Stimulated activated CD4-positive, alpha-beta T cell treated with anti-CD3 and anti-CD28 coated beads, Interleukin-4, amount 100 ng/mL, for 4 hours (primary cell): ENCODE data around the gene PDX1.

Experiments
- DNase-seq, 2 experiments: peaks; one replicate each; pipeline ENCODE4 v3.0.0-alpha.2; 2020

The PDX1 gene

DNA sequence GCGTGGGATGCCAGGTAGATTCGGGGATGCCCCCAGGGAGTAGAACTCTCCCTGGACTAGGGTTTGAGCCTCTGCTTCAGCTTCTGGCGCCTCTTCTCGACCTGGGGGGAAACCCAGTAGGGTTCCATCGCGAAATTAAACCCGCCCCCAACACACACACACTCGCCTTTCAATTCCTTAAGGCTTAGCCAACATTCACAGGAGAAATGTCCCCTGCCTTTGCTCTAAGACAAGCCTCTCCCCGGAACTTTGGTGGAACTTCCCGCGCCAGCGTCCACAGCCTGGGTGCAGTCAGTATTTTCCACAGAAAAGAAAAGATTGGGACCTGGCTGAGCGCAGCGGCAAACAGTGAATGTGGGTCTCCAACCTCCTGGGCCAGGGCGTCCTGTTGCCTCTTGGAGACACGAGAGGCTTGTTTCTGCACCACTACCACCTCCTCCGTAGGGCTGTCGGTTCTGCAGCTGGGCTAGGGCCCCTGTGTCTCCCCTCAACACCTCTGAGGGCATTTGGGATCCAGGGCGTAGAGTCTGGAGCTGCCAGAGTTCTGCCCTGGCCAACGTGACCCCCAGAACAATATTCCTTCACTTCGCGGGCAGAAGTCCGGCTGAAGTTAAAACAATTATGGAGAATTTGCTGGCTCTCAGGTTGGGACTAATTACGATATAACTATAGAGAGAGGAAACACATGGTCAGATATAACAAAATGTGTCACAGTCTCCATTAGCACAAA lies 3.2 kb downstream of the PDX1 start:
- DNase-seq = no peak

DNA sequence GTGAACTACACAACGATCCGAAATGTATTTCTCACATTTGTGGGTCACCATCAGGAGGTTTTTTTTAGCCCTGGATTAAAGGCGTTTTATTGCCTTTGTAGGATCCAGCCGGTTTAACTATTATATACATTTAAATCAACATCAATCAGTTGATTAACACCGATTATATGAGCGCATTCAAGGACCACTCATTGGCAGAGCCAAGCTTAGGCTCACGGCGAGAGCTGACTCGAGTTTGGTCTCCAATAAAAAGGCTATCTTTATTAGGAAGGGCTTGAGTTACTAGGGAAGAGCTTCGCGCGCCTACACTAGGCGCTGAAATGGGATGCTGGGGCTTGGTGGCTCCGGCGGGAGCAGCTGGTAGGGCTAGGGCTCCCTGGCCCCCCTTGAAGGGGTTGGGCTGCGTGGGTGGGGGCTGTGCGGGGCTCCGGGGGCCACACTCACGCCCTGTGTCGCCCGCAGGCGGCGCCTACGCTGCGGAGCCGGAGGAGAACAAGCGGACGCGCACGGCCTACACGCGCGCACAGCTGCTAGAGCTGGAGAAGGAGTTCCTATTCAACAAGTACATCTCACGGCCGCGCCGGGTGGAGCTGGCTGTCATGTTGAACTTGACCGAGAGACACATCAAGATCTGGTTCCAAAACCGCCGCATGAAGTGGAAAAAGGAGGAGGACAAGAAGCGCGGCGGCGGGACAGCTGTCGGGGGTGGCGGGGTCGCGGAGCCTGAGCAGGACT lies 4.2 kb downstream of the PDX1 start:
- DNase-seq = no peak

GRCh38 chr13:27924529-27925141 lies 4.8 kb downstream of the PDX1 start:
- no peak for DNase-seq

DNA sequence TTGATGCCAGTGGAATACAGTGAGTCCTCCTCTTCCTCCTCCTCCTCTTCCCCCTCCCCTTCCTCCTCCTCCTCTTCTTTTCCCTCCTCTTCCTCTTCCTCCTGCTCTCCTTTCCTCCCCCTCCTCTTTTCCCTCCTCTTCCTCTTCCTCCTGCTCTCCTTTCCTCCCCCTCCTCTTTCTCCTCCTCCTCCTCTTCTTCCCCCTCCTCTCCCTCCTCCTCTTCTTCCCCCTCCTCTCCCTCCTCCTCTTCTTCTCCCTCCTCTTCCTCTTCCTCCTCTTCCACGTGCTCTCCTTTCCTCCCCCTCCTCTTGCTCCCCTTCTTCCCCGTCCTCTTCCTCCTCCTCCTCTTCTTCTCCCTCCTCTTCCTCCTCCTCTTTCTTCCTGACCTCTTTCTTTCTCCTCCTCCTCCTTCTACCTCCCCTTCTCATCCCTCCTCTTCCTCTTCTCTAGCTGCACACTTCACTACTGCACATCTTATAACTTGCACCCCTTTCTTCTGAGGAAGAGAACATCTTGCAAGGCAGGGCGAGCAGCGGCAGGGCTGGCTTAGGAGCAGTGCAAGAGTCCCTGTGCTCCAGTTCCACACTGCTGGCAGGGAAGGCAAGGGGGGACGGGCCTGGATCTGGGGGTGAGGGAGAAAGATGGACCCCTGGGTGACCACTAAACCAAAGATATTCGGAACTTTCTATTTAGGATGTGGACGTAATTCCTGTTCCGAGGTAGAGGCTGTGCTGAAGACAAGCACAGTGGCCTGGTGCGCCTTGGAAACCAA lies 5.6 kb downstream of the PDX1 start:
- no peak for DNase-seq

DNA sequence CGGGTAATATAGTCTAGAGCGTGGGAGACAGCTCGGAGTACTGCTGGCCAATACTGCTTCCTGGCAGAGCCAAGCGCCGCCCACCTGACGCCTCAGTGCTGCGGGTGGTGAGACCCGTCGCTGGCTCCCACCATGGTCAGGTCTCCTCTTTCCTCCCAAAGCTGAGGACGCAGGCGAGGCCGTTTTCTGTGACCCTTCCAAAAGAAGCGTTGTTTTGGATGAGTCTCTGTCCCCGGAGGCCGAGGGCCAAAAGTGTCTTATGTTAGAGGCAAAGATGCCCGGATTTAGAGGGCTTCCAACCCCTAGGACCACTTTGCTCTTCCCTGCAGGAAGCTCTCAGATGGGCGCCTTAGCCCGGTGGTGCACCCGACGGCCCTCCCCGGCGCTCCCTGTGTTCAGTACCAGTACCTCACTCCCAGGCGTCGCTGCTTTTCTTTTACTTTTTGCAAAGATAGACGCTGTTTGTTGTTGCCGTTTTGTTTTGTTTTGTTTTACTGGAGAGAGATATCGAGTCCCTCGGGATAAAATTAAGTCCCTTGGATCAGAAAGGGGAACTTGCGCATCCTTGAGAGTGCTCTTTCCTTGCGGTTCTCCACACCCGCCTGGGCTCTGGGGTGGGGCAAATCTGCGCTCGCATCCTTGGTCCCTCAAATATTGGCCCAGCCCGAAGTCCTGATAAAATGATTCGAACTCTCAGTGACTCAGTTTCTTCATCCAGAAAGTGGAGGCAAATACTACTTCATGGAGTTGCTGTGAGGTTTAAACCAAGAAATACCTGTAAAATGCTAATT lies 7.0 kb downstream of the PDX1 start:
- DNase-seq = no peak

GRCh38 chr13:27927444-27928352 lies 7.9 kb downstream of the PDX1 start:
- DNase-seq = no peak

DNA sequence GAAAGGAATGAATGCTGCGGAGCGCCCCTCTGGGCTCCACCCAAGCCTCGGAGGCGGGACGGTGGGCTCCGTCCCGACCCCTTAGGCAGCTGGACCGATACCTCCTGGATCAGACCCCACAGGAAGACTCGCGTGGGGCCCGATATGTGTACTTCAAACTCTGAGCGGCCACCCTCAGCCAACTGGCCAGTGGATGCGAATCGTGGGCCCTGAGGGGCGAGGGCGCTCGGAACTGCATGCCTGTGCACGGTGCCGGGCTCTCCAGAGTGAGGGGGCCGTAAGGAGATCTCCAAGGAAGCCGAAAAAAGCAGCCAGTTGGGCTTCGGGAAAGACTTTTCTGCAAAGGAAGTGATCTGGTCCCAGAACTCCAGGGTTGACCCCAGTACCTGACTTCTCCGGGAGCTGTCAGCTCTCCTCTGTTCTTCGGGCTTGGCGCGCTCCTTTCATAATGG lies 8.6 kb downstream of the PDX1 start:
- no peak for DNase-seq

DNA sequence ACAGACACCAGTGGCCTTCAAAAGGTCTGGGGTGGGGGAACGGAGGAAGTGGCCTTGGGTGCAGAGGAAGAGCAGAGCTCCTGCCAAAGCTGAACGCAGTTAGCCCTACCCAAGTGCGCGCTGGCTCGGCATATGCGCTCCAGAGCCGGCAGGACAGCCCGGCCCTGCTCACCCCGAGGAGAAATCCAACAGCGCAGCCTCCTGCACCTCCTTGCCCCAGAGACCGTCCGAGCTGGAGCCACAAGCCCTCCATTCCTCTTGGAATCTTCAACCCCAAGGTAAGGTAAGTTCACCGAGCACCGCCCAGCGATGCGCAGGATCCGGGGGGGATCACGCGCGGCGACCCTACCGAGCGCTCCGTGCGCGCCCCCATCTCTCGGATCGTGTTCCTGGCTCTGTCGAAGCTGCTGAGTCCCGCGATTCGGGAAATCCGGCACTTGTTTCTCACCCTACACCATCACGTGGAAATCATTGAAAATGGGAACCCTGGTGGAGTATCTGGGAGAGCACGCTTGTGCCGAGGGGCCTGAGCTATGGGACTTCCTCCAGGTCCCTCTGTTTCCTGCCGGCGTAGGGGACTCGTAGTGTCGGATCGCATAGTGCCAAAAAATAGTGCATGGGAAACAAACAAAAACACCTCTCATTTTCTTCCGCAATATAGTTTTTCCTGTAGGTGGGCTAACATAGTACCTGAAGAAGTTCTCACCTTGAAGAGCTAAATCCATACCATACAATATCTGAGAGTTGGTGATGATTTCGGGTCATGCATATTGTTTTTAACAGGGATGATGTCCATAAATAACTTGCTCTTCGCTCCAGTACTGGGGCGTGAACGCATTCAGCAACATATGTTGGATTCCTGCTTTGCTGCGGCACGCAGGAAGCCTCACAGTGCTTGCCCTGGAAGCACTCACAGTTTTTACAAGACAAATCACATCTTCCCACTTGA lies 9.3 kb downstream of the PDX1 start:
- DNase-seq = no peak

DNA sequence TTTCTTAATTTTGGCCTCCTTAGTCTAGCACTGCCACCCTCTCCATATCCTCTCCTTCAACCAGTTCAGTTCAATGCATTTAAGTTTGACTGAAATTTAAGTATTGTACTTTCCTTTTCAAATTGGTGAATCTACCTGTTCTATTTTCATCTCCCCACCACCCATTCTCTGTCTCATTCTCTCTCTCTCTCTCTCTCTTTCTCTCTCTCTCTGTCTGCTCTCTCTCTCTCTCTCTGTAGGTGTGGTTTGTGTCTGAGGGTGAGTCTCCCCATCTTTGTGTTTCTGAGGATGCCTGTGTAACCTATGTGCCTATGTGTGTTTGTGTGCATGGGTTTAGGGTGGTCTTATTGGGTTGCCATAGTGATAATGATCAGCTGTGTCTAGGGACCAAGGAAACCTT lies 10.1 kb downstream of the PDX1 start:
- no peak for DNase-seq

- no peak for DNase-seq
These were observed 13.3 kb downstream of the PDX1 start for GRCh38 chr13:27933118-27933517.

DNA sequence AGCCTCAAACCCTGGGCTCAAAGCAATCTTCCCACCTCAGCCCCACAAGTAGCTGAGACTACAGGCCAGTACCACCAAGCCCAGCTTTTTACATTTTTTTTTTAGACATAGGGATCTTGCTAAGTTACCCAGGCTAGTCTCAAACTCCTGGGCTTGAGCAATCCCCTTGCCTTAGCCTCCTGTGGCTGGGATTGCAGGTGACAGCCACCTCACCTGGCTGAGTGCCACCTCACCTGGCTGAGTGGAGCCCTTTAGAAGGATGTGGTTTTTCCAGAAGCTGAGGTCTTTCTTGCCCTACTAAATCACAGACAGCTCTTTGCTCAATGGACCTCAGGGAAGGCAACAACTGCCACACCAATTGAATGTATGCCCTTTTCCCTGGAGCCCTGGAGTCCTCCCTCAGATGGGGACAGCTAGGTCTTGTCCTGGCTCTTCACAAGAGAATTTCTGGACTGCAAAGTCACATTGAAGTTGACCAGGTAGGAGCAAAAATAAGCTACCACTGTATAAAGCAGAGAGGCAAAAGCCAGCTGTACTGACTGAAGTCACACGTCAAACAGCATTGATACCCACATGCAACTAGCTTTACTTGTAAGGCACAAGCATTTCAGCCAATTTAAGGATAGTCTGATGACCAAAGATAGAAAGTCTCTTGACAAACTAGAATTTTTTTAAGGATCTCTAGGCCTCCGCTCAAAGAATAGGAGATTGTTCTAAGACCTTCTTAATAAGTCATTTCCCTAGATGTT lies 14.0 kb downstream of the PDX1 start:
- no peak for DNase-seq

- no peak for DNase-seq
These were observed 23.2 kb downstream of the PDX1 start for GRCh38 chr13:27942972-27943371.

DNA sequence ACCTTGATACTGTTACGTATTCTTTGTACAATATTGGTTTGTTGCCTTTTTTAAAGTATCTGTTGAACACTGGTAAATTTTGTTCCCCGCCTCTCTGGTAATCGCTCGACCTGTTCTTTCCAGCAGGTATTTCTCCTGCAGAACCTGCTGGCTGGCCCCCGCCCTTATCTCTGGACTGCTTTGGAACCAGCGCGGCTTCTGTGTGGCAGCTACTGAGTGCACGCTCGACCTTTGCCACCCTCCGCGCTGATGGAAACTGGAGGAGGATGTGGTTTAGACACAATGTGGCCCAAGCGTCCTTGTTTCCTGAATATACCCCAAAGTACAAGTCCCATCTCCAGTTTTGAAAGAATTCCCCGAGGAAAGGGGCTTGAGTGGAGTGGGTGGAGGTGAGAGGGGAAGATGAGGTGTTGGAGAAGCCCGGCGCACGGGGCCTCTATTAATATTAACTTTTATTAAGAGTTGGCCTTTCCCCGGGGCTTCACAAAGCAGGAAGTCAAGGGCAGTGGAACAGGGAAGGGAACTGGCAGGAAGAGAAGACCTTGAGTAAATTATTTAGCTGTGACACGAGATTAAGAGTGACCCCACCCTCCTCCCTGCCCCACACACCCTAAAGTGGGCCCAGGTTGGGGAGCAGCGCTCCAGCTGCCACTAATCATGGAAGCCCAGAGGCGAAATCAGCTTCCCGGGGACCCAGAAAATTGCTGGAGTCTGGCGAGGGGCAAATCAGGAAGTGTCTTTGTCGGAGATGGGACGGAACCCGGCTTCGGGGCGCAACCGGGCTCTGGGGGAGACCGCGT lies 33.3 kb downstream of the PDX1 start:
- DNase-seq = no peak

DNA sequence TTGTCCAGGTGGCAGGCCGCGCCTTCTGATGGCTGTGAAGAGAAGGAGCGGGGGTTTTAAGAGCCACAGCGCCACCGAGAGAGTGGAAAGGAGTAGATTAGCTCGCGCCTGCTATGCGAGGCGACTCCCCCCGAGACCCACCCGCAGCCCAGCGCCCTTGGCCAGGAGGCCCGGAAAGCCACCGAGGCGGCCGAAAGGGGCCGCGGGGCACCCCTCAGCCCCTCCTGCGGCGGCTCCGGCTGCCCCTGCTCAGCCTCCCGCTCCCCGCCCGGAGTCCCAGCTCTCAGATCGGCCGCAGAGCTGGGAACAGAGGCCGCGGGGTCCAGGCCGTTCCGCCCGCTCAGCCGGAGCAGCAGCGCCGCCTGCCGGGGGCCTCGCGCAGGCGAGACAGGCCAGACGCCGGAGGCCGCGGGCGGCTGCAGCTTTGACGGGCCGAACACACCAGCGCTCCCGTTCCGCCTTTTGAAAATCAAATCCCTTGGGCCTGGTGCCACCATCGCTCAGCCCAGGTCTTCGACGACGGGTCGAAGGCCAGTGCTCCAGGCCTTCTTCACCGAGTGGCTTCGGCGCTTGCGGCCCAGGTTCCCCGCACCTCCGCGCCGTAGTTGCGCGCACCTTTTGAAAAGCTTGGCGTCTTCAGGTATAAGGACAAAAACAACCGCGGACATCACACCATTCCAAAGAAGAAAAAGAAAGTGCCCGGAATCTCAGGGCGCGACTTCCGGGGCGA lies 34.0 kb downstream of the PDX1 start:
- peak; percentile 44 to 71 for DNase-seq

- no peak for DNase-seq
These were observed 34.6 kb downstream of the PDX1 start for GRCh38 chr13:27954406-27954851.

- DNase-seq = no peak
These were observed 35.3 kb downstream of the PDX1 start for GRCh38 chr13:27955014-27955591.
